GM21447 (cell line): ENCODE data around the gene TPK1.

ENCODE experiments used
- ATAC-seq: cut with Tn5 transposase; IDR thresholded peaks from one replicate; pipeline ENCODE4 v1.9.1; 2021; ENCODE audit not compliant: unreplicated experiment

TPK1 gene

GRCh38 chr7:144835652-144836544 is at the start of gene TPK1:
TSS of gene TPK1 (minus strand) at chr7:144836053. CDS start at chr7:144835602, 451 bp downstream.
- ATAC-seq, result peak; percentile 77

GRCh38 chr7:144885478-144885877 is 49.6 kb upstream of the TPK1 start:
- no peak for ATAC-seq

- ATAC-seq, result no peak
These were observed 49.0 kb upstream of the TPK1 start for GRCh38 chr7:144884896-144885295.

GRCh38 chr7:144873316-144873845 is 37.5 kb upstream of the TPK1 start:
- ATAC-seq, result no peak

GRCh38 chr7:144869082-144869481 is 33.2 kb upstream of the TPK1 start:
- ATAC-seq, result no peak

- ATAC-seq, result no peak
These were observed 30.3 kb upstream of the TPK1 start for GRCh38 chr7:144866189-144866588.

GRCh38 chr7:144863320-144863647 is 27.4 kb upstream of the TPK1 start:
- ATAC-seq, result no peak

- no peak for ATAC-seq
These were observed 26.9 kb upstream of the TPK1 start for GRCh38 chr7:144862612-144863319.

GRCh38 chr7:144859739-144860138 is 23.9 kb upstream of the TPK1 start:
- no peak for ATAC-seq

- ATAC-seq, result no peak
These were observed 21.6 kb upstream of the TPK1 start for GRCh38 chr7:144857463-144857862.

GRCh38 chr7:144854839-144855424 is 19.1 kb upstream of the TPK1 start:
- ATAC-seq, result no peak

GRCh38 chr7:144853542-144853941 is 17.7 kb upstream of the TPK1 start:
- ATAC-seq, result no peak

- no peak for ATAC-seq
These were observed 12.2 kb upstream of the TPK1 start for GRCh38 chr7:144848078-144848477.

- ATAC-seq, result peak; percentile 96
These were observed 6.6 kb upstream of the TPK1 start for GRCh38 chr7:144842377-144842851.

- no peak for ATAC-seq
These were observed 641 bp upstream of the TPK1 start for GRCh38 chr7:144836545-144836842.

GRCh38 chr7:144835155-144835611 is 670 bp downstream of the TPK1 start:
- ATAC-seq, result peak; percentile 43

- ATAC-seq, result peak; percentile 38
These were observed 1.2 kb downstream of the TPK1 start for GRCh38 chr7:144834641-144835144.

- ATAC-seq, result no peak
These were observed 5.0 kb downstream of the TPK1 start for GRCh38 chr7:144830811-144831210.

GRCh38 chr7:144830024-144830785 is 5.6 kb downstream of the TPK1 start:
- ATAC-seq, result no peak

GRCh38 chr7:144827621-144828020 is 8.2 kb downstream of the TPK1 start:
- ATAC-seq, result no peak

- no peak for ATAC-seq
These were observed 9.6 kb downstream of the TPK1 start for GRCh38 chr7:144826208-144826607.
